Mesothelial cell of epicardium (in vitro differentiated cells): Measurements from ENCODE around the gene SH2D1B. TPM values are rescaled to one million over a fixed set of nuclear protein-coding genes. Genes with fewer than 3 reads are reported as not detected.

Source experiments
- DNase-seq, 2 experiments: peaks; one replicate each; pipeline ENCODE4 v3.0.0; 2021; ENCODE audit warnings: low spot score in 2 of 2; ENCODE audit not compliant: unreplicated experiment in 2 of 2
- H3K27ac Mint-ChIP-seq: 2 replicates; pipeline ENCODE4 v1.8.0; 2021; ENCODE audit warnings: mixed read lengths
- H3K27me3 Mint-ChIP-seq: 2 replicates; pipeline ENCODE4 v1.8.0; 2021; ENCODE audit warnings: low read depth, mixed read lengths
- H3K36me3 Mint-ChIP-seq: 2 replicates; pipeline ENCODE4 v1.8.0; 2021; ENCODE audit warnings: mixed read lengths
- H3K4me1 Mint-ChIP-seq: 2 replicates; pipeline ENCODE4 v1.8.0; 2021; ENCODE audit warnings: mixed read lengths
- H3K4me3 Mint-ChIP-seq: 2 replicates; pipeline ENCODE4 v1.8.0; 2021; ENCODE audit warnings: mild to moderate bottlenecking, moderate library complexity, mixed read lengths
- H3K9me3 Mint-ChIP-seq: 2 replicates; pipeline ENCODE4 v1.8.0; 2021; ENCODE audit warnings: mixed read lengths
- total RNA-seq: library from RNA; stranded (reverse); gene quantifications from 3 replicates; pipeline ENCODE4 v1.2.1, GENCODE V29; 2021
- TF ChIP-seq, protein P1 (sequence below): fragments of 200-600 bp; sonication (generic); IDR thresholded peaks from one replicate; pipeline ENCODE4 v1.5.0; 2021; ENCODE audit warnings: antibody characterized with exemption; ENCODE audit not compliant: unreplicated experiment

The SH2D1B gene
- total RNA-seq, 1 donor from 2014 or later: not detected

- H3K27ac Mint-ChIP-seq: no peak overlapping the region
- TF ChIP-seq, protein P1, sequence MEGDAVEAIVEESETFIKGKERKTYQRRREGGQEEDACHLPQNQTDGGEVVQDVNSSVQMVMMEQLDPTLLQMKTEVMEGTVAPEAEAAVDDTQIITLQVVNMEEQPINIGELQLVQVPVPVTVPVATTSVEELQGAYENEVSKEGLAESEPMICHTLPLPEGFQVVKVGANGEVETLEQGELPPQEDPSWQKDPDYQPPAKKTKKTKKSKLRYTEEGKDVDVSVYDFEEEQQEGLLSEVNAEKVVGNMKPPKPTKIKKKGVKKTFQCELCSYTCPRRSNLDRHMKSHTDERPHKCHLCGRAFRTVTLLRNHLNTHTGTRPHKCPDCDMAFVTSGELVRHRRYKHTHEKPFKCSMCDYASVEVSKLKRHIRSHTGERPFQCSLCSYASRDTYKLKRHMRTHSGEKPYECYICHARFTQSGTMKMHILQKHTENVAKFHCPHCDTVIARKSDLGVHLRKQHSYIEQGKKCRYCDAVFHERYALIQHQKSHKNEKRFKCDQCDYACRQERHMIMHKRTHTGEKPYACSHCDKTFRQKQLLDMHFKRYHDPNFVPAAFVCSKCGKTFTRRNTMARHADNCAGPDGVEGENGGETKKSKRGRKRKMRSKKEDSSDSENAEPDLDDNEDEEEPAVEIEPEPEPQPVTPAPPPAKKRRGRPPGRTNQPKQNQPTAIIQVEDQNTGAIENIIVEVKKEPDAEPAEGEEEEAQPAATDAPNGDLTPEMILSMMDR: no peak
- no peaks in the 10 kb centered on the region for H3K36me3 Mint-ChIP-seq
- H3K9me3 Mint-ChIP-seq: no peaks in the 10 kb centered on the region
- DNase-seq: no peak
- no peak overlapping the region for H3K4me3 Mint-ChIP-seq
- H3K27me3 Mint-ChIP-seq: no peaks in the 10 kb centered on the region
- H3K4me1 Mint-ChIP-seq: no peaks in the 10 kb centered on the region
Observed at GRCh38 chr1:162375463-162375862, 36.5 kb downstream of the SH2D1B start.

- TF ChIP-seq, protein P1: no peak
- H3K27ac Mint-ChIP-seq: no peak overlapping the region
- H3K4me3 Mint-ChIP-seq: no peak overlapping the region
- no peak for DNase-seq
- no peaks in the 10 kb centered on the region for H3K27me3 Mint-ChIP-seq
- no peaks in the 10 kb centered on the region for H3K4me1 Mint-ChIP-seq
- no peaks in the 10 kb centered on the region for H3K36me3 Mint-ChIP-seq
- no peaks in the 10 kb centered on the region for H3K9me3 Mint-ChIP-seq
Observed at GRCh38 chr1:162374406-162374805, 37.5 kb downstream of the SH2D1B start.

- H3K27me3 Mint-ChIP-seq: no peaks in the 10 kb centered on the region
Observed at GRCh38 chr1:162373541-162374260, 38.2 kb downstream of the SH2D1B start.

DNA sequence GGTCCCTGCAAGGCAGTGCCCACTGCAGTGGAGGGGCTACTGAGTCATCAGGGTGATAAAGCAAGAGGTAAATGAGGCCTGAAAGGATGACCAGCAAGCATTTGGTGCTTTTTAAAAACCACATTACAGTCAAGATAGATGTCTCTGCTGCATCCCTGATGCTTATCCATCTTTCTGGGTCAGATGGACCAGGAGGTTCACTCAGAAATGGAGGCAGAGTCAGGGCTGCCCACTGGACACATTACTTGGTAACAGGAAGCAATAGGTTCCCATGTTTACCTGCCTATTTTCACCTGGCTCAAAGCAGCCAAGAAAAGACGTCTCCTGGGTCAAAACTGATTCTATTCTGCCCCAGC is 38.9 kb downstream of the SH2D1B start:
- Mint-ChIP-seq H3K9me3 (no peaks in the 10 kb centered on the region), H3K27me3 (no peaks in the 10 kb centered on the region), H3K4me1 (no peaks in the 10 kb centered on the region), H3K4me3 (no peak overlapping the region), H3K27ac (no peak overlapping the region), H3K36me3 (no peaks in the 10 kb centered on the region)
- TF ChIP-seq, protein P1: no peak
- no peak for DNase-seq

More at GRCh38 chr1:162373541-162374260, 38.2 kb downstream of the SH2D1B start:
- no peak for DNase-seq
- Mint-ChIP-seq H3K4me3 (no peak overlapping the region), H3K4me1 (no peaks in the 10 kb centered on the region), H3K9me3 (no peaks in the 10 kb centered on the region), H3K36me3 (no peaks in the 10 kb centered on the region), H3K27ac (no peak overlapping the region)
- TF ChIP-seq, protein P1: no peak

- H3K4me1 Mint-ChIP-seq: no peaks in the 10 kb centered on the region
- H3K36me3 Mint-ChIP-seq: no peaks in the 10 kb centered on the region
- TF ChIP-seq, protein P1: no peak
- no peaks in the 10 kb centered on the region for H3K27me3 Mint-ChIP-seq
- DNase-seq: no peak
- no peak overlapping the region for H3K27ac Mint-ChIP-seq
- H3K9me3 Mint-ChIP-seq: no peaks in the 10 kb centered on the region
- no peak overlapping the region for H3K4me3 Mint-ChIP-seq
Observed at GRCh38 chr1:162372159-162373071, 39.5 kb downstream of the SH2D1B start.
